Activated CD8-positive, alpha-beta memory T cell treated with anti-CD3 and anti-CD28 coated beads, Interleukin-2, amount 50 U/mL, for 48 hours (primary cell): Measurements from ENCODE around the gene WHRN.

Experiments
- DNase-seq: peaks from one replicate; pipeline ENCODE4 v3.0.0-alpha.2; 2020

WHRN gene

DNA sequence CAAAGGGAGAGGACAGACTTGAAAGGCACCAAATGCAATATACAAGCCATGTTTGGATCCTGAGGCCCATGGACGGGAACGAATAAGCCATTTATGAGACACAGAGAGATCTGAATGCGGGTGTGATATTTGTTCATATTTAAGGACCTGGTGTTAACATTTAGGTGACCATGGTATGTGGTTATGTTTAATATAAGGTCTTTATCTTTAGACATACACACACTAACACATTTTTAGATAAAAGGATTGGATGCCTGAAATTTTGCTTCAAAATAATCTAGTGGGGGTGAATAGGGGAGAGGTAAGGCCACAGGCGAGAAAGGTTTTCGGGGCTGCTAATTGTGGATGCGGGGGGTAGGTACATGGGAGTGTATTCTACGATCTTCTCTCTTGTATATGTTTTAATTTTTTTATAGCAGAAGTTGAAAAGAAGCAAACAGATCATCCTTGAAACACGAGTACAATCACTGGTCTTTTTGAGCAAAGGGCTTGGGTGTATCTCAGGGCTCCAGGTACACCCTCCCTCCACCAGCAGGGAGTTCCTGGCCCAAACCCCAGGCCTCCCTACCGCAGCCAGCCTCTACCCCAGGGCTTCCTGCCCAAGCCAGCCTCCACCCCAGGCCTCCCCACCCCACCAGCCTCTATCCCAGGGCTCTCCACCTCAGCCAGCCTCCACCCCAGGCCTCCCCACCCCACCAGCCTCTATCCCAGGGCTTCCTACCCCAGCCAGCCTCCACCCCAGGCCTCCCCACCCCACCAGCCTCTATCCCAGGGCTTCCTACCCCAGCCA is 129.7 kb downstream of the WHRN start:
- no peak for DNase-seq

DNA sequence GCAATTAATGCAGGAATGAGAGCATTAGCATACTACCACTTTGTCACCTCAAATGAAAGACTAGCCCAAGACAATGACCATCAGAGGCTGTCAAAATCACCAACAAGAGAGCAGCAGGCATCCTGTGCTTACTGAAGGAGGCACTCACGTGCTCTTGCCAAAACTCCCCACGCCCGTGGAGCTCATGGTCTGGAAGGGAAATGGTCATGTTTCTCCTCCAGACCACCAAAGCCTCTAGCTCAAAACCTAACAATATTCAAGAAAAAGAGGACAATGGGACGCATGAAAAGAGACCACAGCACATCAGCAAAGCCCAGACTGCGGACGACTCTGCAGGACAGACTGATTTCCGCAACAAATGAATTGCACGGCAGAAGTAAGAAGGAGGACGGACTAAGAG is 130.3 kb downstream of the WHRN start:
- DNase-seq = no peak

DNA sequence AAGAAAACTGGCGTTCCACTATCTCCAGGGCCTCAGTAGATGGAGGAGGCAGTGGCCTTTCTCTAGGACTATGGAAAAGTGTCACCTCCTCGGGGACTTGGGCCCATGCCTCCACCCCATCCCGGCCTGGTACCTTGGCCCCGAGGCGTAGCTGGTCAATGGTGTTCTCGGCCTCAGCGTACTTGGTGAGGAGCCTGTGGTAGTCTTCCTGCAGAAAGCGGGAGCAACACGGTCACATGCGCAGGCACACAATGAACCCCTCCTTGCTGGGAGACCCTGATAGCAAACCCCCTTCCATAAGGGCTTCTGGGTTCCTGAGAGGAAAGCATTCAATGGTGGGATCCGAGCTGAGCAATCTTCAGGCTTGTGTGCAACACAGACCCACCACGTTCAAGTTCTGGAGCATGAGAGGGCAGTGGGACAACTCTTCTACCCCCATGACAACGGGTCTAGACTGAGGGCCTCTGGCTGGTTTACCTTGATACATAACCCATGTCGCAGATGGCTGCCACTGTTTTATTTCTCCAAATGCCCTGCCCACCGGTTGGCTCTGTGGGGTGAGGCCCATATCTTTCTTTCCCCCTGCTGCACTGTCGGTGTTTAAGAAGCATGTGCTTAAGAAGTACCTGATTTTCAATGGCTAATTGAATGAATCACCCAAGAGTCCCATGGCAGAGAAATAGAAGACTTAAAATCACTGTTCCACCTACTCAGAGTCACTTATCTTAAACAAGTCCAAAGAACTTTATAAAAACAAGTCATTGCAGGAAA is 131.1 kb downstream of the WHRN start:
- DNase-seq = peak; percentile 64

DNA sequence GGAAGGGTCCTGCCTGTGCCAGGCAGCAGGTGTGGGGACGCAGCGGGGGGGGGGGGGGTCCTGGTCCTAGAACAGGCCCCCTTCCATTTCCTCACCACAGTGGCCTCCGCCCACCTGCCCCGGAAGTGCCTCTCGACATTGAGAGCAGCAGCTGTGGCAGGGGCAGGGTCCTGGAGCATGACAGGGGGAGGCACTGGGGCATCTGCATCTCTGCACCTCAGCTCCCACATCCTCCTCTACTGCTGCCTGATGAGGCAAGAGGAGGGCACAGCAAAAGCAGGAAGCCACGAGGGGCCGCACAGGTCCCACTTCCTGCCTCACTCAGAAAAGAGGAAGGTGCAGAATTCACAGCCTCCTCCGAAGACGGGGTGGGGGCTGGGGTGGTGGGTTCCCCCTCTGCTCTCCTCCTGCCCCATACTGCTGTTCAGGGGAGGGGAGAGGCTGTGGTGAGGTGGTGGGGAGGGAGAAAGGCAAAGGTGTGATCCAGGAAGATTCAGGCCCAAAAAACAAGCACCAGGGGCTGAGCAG is 132.3 kb downstream of the WHRN start:
- peak; percentile 85 for DNase-seq

DNA sequence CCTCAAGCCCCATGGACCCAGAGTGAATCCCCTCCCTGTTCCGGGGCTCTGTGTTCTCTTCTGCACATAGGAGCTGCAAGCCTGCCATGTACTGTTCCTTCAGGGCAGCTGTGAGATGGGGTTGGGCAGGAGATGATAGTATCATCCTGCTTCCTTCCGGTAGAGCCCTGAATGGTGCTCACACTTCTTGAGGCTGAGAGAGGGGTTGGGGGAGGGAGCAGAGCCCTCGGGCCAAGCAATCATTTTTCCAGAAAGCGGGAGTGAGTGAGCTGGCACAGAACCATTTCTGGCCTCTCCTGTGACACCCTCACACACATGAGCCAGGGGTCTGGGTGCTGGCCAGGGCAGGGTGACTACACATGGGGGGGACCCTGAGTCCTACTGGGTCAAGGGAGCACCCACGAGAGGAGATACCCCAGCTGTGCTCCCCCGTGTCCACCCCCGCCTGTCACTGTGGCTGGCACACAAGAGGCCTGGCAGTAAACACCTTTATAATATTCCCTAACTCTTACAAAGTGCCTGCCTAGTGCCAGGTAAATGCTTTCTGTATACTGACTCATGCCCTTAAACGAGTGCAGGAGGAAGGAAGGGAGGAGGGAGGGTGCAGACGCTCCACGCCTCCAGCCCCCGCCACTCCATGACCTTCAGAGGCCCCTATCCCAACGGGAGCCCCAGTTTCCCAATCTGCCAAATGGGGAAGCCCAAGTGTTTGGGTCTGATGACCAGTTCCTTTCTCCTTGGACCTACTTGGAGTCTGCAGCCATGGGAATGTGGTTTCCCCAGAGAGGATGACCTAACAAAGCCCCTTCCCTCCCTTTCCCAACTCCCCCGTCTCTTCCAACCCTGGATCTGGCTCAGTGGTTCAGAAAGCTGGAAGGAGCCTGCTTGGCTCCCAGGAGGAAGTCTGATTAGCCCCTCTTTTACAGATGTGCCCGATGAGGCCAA is 133.0 kb downstream of the WHRN start:
- no peak for DNase-seq

DNA sequence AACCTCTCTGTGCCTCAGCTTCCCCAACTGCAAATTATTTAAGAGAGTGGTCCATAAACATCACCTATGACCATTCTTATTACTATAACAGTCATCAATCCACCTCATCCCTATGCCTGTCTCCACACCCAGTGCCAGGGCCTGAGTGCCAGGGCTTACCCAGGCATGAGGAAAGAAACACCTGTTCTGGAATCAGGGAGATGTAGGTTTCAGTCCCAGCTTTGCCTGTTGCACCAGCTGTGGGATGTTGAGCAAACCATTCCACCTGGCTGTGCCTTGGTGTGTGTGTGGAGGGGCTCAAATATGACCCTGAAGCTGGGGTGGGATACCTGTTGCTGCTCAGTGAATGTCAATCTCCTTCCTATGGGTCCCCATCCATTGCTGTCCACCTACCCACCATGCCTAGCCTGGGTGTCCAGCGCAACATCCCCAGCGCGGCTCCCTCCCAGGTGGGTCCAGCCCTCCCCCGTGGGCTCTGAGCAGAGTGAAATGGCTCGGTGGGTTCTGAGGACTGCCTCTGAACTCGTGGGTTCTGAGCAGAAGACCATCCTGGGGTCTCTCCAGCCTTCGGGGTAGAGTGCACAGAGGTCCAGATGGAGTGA is 133.8 kb downstream of the WHRN start:
- no peak for DNase-seq

DNA sequence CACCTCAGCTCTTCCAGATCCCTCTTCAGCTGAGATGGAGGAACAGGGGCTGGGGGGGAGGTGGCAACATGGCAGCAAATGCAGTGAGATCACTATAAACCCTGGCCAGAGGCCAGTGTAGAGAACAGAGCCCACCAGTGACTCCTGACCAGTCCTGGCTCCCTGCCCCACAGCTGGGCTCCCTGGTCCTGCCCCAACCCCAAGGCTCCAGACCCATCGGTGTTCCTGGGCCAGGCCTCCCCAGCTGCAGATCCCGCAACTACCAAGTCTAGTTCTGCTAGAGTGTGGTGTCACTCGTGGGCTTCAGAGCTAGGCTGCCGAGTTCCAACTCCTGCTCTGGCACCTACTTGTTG is 134.3 kb downstream of the WHRN start:
- no peak for DNase-seq

DNA sequence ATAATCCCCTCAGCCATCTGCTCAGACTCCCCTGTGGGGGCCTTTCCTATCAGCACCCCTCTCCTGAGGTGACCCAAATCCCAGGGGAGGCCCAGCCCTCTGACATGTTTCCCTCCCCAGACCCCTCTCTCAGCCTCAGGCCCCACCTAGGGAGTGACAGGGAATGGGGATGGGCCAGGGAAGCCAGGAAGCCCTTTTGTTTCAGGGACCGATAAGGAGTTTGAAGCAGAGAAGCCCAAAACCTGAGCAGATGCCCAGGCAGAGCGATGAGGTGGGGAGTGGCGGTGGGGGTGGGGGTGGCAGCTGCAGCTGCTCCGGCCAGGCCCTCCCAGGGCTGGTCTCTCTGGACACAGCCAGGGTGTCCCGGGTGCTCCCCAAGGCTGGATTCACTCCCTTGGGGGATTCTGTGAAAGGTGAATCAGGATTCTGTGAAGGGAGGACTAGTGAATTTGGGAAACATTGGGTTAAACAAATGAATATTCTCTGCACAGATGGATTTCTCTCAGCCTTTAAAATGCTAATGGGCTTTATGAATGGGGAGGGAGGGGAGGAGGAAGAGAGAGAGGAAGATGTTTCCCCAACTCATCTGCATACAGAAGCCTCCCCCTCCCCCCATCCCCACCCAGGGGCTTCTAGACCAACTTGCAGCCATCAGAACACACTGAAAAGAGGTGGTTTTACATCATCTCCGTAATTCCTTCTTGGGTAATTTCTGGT is 134.9 kb downstream of the WHRN start:
- no peak for DNase-seq

DNA sequence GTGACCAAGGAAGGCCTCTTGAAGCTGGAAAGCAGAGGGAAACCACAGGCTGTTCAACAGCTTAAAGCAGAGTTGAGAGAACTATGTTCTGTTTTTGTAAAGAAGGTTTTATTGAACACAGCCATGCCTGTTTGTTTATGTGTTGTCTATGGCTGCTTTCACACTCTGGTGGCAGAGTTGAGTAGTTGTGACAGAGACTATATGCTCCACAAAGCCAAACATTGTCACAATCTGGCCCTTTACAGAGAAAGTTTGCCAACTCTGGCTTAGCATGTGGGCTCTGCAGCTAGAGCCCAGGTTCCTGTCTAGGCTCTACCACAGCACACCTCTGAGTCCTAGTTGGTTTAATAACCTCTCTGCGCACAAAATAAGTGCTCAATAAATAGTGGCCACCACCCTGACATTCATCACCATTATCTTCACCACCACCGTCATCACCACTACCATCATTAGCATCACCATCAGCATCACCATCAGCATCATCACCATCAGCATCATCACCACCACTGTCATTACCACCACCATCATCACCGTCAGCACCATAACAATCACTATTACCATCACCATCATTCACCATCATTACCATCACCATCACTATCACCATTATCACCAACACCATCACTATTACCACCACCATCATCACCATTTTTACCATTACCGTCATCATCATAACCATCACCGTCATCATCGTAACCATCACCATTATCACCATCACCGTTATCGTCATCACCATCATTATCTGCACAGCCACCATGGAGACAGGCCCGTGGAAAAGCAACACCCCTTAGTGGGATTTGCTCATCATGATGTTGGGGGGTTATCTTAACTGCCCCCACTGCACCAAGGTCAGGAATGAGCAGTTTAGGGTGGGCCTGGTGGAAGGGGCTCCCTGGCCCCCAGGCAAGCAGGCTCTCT is 135.8 kb downstream of the WHRN start:
- no peak for DNase-seq

DNA sequence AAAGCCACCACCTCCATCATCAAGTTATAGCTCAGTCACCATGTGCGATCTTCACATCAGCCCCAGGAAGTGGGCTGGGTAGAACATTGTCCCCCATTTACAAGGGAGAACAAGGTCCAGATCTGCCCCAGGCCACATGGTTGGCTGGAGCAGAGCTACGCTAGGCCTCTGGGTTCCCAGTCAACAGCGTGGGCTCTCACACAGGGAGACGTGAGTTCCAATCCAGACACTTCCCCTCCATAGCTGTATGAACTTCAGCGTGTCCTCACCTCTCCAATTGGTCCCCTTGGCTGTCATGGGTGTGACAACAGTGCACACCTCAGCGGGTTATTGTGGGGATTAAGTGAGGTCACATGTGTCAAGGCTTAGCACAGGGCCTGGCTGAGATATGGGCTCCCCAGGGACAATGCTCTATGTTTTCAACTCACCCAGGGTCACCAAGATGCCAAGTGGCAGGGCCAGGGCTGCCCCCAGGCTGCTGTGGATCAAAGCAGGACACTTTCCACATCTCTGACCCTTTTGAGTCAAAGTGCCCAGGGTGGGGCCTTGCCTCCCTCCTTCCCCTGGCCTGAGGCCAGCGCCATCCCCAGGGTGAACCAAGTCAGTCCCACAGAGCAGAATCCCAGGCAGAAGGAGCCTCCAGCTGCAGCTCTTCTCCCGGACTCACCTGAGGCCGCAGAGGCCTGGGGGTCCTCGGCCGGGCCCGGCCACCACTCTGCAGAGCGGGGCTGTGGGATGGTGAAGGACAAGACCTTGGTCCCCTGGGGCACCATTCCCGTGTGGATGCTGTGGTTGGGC is 137.3 kb downstream of the WHRN start:
- no peak for DNase-seq

DNA sequence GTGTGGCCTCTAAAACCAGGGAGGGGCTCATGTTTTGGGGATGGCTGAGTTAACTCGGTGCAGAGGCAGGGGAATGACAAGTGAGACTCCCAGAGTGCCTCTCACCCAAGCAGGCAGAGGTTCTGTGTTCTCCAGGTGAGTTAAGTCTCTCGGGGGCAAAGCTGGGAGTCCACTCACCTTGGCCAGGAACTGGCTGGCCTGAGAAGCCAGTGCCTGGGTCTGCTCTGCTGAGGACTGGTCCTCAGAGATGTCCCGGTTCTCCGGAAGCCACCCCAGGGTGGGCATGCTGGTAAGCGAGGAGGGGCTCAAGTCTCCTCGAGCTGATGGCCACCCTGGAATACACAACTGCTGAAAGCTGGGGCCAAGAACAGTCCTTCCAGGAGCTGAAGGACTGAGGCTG is 137.9 kb downstream of the WHRN start:
- DNase-seq = no peak

DNA sequence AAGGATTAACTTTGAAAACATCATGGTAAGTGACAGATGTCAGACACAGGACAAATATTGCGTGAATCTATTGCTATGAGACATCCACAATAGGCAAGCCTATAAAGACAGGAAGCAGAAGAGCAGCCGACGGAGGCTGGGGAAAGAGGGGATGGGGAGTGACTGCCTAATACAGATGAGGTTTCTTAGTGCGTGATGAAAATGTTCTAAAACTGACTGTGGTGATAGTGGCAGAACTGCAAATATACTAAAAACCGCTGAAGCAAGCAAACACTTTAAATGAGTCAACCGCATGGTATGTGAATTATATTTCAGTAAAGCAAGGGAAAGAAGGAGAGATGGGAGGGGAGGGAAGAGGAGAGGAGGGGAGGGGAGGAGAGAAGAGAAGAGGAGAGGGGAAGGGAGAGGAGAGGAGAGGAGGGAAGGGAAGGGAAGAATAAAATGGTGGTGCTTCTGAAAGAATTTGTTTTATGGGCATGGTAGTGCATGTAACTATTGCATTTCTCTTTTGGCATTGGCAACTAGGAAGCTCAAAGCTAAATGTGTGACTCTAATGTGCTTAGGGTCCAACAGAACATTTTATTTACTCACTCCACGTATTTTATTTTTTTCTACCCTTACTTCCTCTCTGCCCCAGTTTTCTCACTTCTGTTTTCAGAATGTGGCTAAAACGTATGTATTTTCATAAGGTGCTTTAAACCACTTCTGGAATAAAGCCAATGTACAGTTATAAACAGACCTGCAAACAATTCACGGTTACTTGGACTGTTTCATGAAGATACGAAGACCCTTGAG is 138.7 kb downstream of the WHRN start:
- DNase-seq = no peak

DNA sequence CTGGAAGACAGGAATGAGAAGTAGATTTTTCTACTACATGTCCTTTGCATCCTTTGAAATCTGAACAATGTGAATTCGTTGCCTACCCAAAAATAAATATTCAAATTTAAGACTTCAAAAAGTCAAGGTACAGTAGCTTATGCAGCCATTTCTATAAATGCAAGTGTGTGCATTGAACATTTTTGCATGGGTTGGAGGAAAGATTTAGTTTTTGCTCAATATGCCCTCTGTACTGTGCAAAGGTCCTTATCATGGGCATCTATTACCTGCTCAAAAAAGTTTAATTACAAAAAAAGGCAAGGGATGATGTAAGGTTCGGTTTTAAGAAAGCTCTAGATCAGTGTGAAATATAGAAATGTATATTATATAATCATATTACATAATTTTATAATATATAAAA is 140.1 kb downstream of the WHRN start:
- DNase-seq = no peak

DNA sequence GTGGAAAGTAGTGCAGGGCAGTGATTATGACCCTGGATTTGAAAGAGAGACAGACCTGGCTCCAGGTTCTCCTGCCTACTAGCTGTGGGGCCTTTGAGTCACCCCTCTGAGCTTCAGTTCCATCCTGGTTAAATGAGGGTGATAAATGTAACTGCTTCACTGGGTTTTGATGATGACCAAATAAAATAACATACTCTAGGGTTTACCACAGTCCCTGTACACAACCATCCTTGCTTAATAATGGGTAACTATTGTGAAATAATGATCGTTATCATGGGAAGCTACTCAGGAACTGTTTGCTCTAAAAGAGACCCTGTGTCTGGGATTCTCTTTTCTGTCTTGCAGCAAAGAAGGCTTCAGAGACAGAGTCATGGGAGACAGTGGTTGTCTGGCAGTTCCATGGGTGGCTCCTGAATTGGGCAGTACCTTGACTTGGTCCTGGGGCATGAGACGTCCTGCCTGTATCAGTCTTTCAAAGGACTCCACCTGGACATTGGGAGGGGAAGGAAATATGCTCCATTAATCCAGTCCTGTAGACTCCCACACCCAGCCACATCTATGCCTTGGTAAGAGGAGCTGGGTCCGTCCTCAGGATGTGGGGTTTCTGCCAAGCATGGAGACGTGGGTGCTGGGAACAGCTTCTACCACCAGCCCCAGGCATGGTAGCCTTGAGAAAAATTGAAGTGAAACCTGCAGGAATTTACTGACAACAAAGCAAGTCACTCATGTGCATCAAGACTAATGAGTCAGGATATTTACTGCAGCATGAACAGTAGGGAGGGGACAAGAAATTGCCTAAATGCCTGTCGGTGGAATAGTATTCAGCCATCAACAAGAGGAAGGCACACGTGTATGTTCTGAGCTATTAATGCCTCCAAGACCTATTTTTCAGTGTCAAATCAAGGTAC is 140.9 kb downstream of the WHRN start:
- DNase-seq = no peak

DNA sequence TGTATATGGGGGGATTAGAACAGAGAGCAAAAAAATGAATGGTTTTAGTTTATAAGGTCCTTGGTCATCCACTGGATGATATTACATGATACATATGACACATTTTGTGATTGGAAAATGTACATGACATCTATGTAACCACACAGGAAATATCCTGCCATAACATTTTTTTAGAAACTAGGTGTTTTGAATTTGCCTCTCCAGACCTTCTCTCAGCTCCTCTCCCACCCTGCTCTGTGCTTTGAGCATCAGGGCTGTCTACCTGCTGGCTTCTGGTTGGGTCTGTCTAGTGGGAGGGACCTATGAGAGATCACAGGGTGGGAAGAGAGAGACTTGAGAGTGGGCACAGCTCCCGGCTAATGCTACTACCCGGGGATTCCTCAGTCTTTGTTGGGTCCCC is 141.8 kb downstream of the WHRN start:
- no peak for DNase-seq

DNA sequence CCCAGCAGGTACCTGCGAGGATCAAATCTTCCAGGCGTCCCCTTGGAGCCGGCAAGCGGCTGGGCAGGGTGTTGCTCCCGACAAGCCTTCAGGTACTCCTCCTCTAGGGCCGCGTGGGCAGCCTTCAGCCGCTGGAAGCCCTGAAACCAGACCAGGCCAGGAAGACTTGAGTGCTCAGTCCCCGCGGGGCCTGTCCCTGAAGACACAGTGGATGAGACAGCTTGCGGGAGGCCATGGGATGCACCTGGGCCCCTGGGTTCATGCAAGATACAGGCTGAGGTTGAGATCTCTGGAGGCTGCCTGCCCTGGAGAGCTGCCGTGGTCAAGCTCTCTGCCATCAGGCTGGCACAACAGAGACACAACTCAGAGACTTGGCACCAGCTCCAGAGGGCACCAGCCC is 142.9 kb downstream of the WHRN start:
- DNase-seq = no peak

DNA sequence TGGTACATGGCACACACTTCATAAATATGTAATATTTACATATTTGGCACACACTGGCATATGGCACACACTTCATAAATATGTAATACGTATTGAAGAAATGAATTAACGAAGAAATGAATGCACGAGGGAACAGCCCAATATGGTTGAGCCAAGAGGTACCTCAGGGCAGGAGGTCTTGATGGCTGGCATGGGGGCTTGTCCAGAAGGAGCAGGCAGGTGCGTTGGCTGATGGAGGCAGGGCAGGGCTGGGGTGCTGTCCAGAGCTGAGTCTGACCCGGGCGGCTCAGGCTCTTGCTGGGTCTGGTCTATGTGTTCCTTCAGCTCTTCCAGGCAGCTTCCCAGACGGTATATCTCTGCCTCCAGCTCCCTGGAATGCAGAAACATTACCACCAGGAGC is 143.7 kb downstream of the WHRN start:
- no peak for DNase-seq

DNA sequence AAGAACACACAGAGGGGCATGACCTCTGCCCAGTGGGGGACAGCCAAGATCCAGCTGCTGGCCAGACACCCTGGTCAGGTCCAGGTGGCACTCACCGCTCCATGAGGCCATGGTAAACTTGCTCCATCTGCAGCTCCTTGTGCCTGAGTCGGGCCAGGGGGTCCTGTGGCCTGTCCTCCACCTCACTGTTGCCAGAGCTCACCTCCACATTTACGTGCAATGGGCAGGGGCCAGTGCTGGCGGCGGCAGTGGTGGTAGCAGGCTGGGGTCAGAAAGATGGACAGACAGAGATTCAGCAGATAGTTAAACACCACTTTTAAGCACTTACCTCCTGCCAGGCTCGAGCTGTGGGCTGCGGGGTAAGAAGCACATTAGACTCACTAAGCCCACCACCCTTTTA is 145.5 kb downstream of the WHRN start:
- DNase-seq = no peak
